Mesenchymal stem cell (in vitro differentiated cells and primary cell): ENCODE data around the gene CRABP1.

Experiments
- DNase-seq: peaks from one replicate; pipeline ENCODE4 v3.0.0-alpha.2; 2013
- H2AFZ ChIP-seq: one replicate; pipeline ENCODE4 v1.6.1; 2013; ENCODE audit warnings: low read depth, mild to moderate bottlenecking, control low read depth, inconsistent platforms, low read length, moderate library complexity
- H2AK5ac ChIP-seq: 2 replicates; pipeline ENCODE4 v1.6.1; 2013; ENCODE audit warnings: low read length, moderate library complexity, mild to moderate bottlenecking, inconsistent platforms; ENCODE audit not compliant: severe bottlenecking
- H2BK120ac ChIP-seq: one replicate; pipeline ENCODE4 v1.6.1; 2013; ENCODE audit warnings: low read depth, mild to moderate bottlenecking, inconsistent platforms, low read length, moderate library complexity
- H2BK12ac ChIP-seq, 2 experiments: one replicate each; pipeline ENCODE4 v1.6.1; 2013; ENCODE audit warnings: inconsistent platforms in 2 of 2, low read length in 2 of 2, mild to moderate bottlenecking in 2 of 2, moderate library complexity in 2 of 2, control low read depth in 1 of 2
- H2BK15ac ChIP-seq: one replicate; pipeline ENCODE4 v1.6.1; 2013; ENCODE audit warnings: mild to moderate bottlenecking, low read depth, inconsistent platforms; ENCODE audit not compliant: poor library complexity, severe bottlenecking
- H2BK5ac ChIP-seq: 2 replicates; pipeline ENCODE4 v1.6.1; 2013; ENCODE audit warnings: low read depth, mild to moderate bottlenecking, low read length, control low read depth, inconsistent platforms; ENCODE audit not compliant: poor library complexity, severe bottlenecking
- H3K14ac ChIP-seq, 2 experiments: one replicate each; pipeline ENCODE4 v1.6.1; 2013; ENCODE audit warnings: inconsistent platforms in 2 of 2, low read length in 2 of 2, control low read depth in 1 of 2, mild to moderate bottlenecking in 1 of 2, moderate library complexity in 1 of 2
- H3K18ac ChIP-seq, 2 experiments: one replicate each; pipeline ENCODE4 v1.6.1; 2013; ENCODE audit warnings: inconsistent platforms in 2 of 2, low read length in 2 of 2, control low read depth in 1 of 2, low read depth in 1 of 2, mild to moderate bottlenecking in 1 of 2
- H3K23ac ChIP-seq, 2 experiments: one replicate each; pipeline ENCODE4 v1.6.1; 2013; ENCODE audit warnings: inconsistent platforms in 2 of 2, low read length in 2 of 2, mild to moderate bottlenecking in 2 of 2, moderate library complexity in 2 of 2, control low read depth in 1 of 2
- H3K27ac ChIP-seq: 2 replicates; pipeline ENCODE4 v1.5.1; 2013; ENCODE audit warnings: mild to moderate bottlenecking, moderate library complexity, low read length, control low read depth, inconsistent platforms; ENCODE audit not compliant: poor library complexity, severe bottlenecking
- H3K27me3 ChIP-seq, 2 experiments: 2 replicates each; pipeline versions ENCODE4 v1.6.1 to v1.7.0; 2013; ENCODE audit warnings: low read length in 2 of 2, mild to moderate bottlenecking in 2 of 2, moderate library complexity in 2 of 2, control low read depth in 1 of 2, inconsistent platforms in 1 of 2; ENCODE audit not compliant: control insufficient read depth in 1 of 2, insufficient read depth in 1 of 2
- H3K36me3 ChIP-seq, 2 experiments: 2 replicates each; pipeline versions ENCODE4 v1.6.1 to v1.7.0; 2013; ENCODE audit warnings: low read length in 2 of 2, control low read depth in 1 of 2, inconsistent platforms in 1 of 2, low read depth in 1 of 2, mild to moderate bottlenecking in 1 of 2; ENCODE audit not compliant: insufficient read depth in 2 of 2, control insufficient read depth in 1 of 2
- H3K4ac ChIP-seq, 2 experiments: one replicate each; pipeline ENCODE4 v1.6.1; 2013; ENCODE audit warnings: inconsistent platforms in 2 of 2, low read length in 2 of 2, mild to moderate bottlenecking in 2 of 2, moderate library complexity in 2 of 2, control low read depth in 1 of 2, low read depth in 1 of 2
- H3K4me1 ChIP-seq: 2 replicates; pipeline ENCODE4 v1.6.1; 2013; ENCODE audit warnings: low read depth, low read length, control low read depth; ENCODE audit not compliant: control insufficient read depth, insufficient read depth
- H3K4me2 ChIP-seq: 2 replicates; pipeline ENCODE4 v1.6.1; 2013; ENCODE audit warnings: low read length, mild to moderate bottlenecking, inconsistent platforms; ENCODE audit not compliant: poor library complexity, severe bottlenecking
- H3K4me3 ChIP-seq, 2 experiments: 2 replicates each; pipeline versions ENCODE4 v1.5.1 to v1.7.0; 2013; ENCODE audit warnings: low read length in 2 of 2, mild to moderate bottlenecking in 2 of 2, control low read depth in 1 of 2, low read depth in 1 of 2; ENCODE audit not compliant: insufficient read depth in 1 of 2
- H3K79me1 ChIP-seq: replicated peaks from 2 replicates; pipeline ENCODE4 v1.6.1; 2013; ENCODE audit warnings: mild to moderate bottlenecking, control low read depth, low read length, inconsistent platforms; ENCODE audit not compliant: poor library complexity, severe bottlenecking
- H3K9ac ChIP-seq: 2 replicates; pipeline ENCODE4 v1.7.0; 2013; ENCODE audit warnings: mild to moderate bottlenecking, low read length, moderate library complexity
- H3K9me3 ChIP-seq: 2 replicates; pipeline ENCODE4 v1.7.0; 2013; ENCODE audit warnings: mild to moderate bottlenecking, low read length; ENCODE audit not compliant: control insufficient read depth
- H4K8ac ChIP-seq: one replicate; pipeline ENCODE4 v1.6.1; 2013; ENCODE audit warnings: inconsistent platforms, mild to moderate bottlenecking, low read length, moderate library complexity
- H4K91ac ChIP-seq: one replicate; pipeline ENCODE4 v1.6.1; 2013; ENCODE audit warnings: mild to moderate bottlenecking, low read length, inconsistent platforms
- WGBS: methylation state at CpG from one replicate; pipeline ENCODE4 v1.1.7; 2013; ENCODE audit warnings: mixed read lengths; 5-methylcytosine and 5-hydroxymethylcytosine counted together

The CRABP1 gene

DNA sequence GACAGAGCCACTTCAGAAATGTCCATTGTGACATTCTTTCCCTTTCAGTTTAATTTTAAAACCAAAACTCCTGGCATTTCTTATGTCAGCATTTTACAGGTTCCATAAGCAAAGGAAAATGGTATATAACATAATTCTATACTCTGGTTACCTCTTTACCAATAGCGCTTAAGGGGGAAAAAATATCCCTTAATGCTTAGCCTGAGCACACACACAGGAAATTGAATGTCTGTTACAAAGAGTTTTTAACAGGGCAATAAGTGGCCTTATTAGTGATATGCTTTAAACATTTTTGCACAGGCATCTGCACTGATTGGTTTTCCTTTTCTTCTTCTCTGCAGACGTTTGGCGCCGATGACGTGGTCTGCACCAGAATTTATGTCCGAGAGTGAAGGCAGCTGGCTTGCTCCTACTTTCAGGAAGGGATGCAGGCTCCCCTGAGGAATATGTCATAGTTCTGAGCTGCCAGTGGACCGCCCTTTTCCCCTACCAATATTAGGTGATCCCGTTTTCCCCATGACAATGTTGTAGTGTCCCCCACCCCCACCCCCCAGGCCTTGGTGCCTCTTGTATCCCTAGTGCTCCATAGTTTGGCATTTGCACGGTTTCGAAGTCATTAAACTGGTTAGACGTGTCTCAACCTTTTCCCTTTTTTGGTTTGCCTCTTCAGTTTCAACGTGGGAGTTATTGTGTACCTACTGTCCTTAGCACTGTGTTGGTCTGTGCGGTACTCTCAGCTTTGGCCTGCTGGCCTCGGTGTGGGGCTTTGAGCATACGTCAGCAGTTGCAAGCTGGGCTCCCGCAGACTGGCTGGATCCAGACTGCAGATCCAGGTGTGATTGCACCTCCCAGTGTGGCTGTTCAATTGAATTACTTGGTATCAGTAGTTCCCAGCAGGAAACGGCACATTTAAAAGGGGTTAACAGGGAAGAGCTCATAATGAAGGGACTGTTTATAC, 7.7 kb downstream of the CRABP1 start:
- peak; percentile 49 for DNase-seq
- Histone ChIP-seq H4K8ac (peak overlapping the region; percentile 8), H3K4me3 (no peak overlapping the region), H3K14ac (no peak overlapping the region), H2AK5ac (no peak overlapping the region), H3K18ac (peak overlapping the region in 1 of 2 experiments; percentile 5), H2BK15ac (no peak overlapping the region), H4K91ac (no peak overlapping the region), H3K79me1 (no peaks in the 10 kb centered on the region), H3K23ac (no peak overlapping the region), H2AFZ (no peak overlapping the region), H3K9ac (no peak overlapping the region), H2BK5ac (no peak overlapping the region), H3K4me2 (no peak overlapping the region), H3K4ac (no peak overlapping the region), H2BK120ac (no peak overlapping the region), H3K4me1 (no peaks in the 10 kb centered on the region), H3K36me3 (no peaks in the 10 kb centered on the region), H3K9me3 (no peaks in the 10 kb centered on the region), H3K27me3 (peaks cover 34 to 47% of the 10 kb centered on the region in 2 experiments), H3K27ac (no peak overlapping the region), H2BK12ac (no peak overlapping the region)
- WGBS, result 53% methylated on average over 16 of the region's 17 CpGs

DNA sequence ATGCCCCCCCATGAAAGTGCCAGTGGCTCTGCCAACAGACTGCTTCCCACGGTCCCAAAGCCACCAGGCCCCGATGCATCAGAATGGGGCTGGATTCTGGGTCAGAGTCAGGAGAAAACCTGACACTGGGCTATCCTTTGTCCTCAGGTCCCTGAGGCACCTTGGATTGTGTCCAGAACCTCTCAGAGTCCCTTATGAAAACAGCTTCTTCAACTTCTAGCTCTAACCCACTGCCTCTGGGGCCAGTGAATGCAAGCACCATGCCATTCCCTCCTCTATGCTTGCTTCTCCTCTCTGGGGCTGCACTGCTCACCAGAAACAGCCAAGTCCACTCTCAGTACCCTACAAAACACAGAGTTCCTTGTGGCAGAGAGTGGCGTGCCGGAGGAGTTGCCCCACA, 9.9 kb downstream of the CRABP1 start:
- Histone ChIP-seq H2AK5ac (no peak overlapping the region), H3K4ac (no peak overlapping the region), H3K4me1 (no peaks in the 10 kb centered on the region), H2BK12ac (no peak overlapping the region), H4K8ac (no peak overlapping the region), H2BK15ac (no peak overlapping the region), H3K27ac (no peak overlapping the region), H2AFZ (no peak overlapping the region), H3K9me3 (no peaks in the 10 kb centered on the region), H3K9ac (no peak overlapping the region), H3K79me1 (no peaks in the 10 kb centered on the region), H2BK120ac (no peak overlapping the region), H3K4me2 (no peak overlapping the region), H3K23ac (no peak overlapping the region), H2BK5ac (no peak overlapping the region), H3K4me3 (no peak overlapping the region), H3K14ac (no peak overlapping the region), H3K36me3 (no peaks in the 10 kb centered on the region), H3K27me3 (peaks cover 30 to 34% of the 10 kb centered on the region in 2 experiments), H4K91ac (no peak overlapping the region), H3K18ac (no peak overlapping the region)
- 60% methylated on average over 4 of the region's 4 CpGs for WGBS
- DNase-seq, result no peak

DNA sequence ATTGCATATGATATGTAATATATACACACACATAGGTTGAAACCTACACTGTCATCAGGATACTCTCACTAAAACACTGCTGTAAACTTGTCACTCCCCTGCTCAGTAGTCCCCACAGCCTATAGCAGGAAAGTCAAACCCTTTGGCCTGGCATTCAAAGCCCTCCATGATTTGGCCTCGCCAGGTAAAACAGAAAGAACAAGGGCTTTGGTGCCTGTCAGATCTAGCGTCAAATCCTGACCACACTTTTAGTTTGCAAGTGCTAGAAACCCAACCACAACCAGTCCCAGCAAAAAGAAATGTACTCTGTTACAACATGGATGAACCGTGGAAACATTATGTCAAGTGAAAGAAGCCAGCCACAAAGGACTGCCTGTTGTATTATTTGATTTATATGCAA, 11.4 kb downstream of the CRABP1 start:
- H2BK15ac ChIP-seq, result no peak overlapping the region
- H3K79me1 ChIP-seq, result no peaks in the 10 kb centered on the region
- H3K27me3 ChIP-seq, result peaks cover 19% of the 10 kb centered on the region in 2 experiments
- H2BK5ac ChIP-seq, result no peak overlapping the region
- no peak overlapping the region for H2BK12ac ChIP-seq
- no peak overlapping the region for H4K91ac ChIP-seq
- H3K18ac ChIP-seq, result no peak overlapping the region
- no peak overlapping the region for H3K4me2 ChIP-seq
- no peak overlapping the region for H3K9ac ChIP-seq
- H2AFZ ChIP-seq, result no peak overlapping the region
- no peak overlapping the region for H4K8ac ChIP-seq
- 87% methylated on average over 3 of the region's 3 CpGs for WGBS
- DNase-seq, result no peak
- no peaks in the 10 kb centered on the region for H3K4me1 ChIP-seq
- H2AK5ac ChIP-seq, result no peak overlapping the region
- no peak overlapping the region for H3K23ac ChIP-seq
- H3K4me3 ChIP-seq, result no peak overlapping the region
- H3K14ac ChIP-seq, result no peak overlapping the region
- no peak overlapping the region for H2BK120ac ChIP-seq
- no peak overlapping the region for H3K4ac ChIP-seq
- H3K27ac ChIP-seq, result no peak overlapping the region
- no peaks in the 10 kb centered on the region for H3K9me3 ChIP-seq
- no peaks in the 10 kb centered on the region for H3K36me3 ChIP-seq

DNA sequence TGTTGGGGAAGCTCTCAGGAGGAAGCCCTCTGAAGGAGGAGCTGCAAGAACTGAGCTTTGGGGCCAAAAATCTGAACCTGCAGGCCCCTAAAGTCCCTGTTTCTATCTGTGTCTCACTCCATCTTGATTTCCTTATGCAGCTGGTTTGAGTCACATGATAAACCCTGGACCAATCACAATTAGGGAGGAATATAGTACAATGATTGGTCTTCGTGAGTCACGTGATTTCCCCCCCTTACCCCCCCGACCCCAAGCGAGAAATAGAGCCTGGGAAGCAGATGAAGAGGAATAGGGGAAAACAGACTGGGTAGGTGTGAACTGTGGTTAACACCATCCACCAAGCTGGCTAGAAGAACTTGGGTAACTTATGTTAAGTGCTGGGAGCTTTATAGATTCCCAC, 12.9 kb downstream of the CRABP1 start:
- peaks cover 7 to 27% of the 10 kb centered on the region in 2 experiments for H3K27me3 ChIP-seq
- no peak overlapping the region for H3K23ac ChIP-seq
- H2BK5ac ChIP-seq, result no peak overlapping the region
- H3K36me3 ChIP-seq, result no peaks in the 10 kb centered on the region
- H4K91ac ChIP-seq, result no peak overlapping the region
- no peaks in the 10 kb centered on the region for H3K79me1 ChIP-seq
- no peak overlapping the region for H2BK15ac ChIP-seq
- DNase-seq, result no peak
- no peak overlapping the region for H2AFZ ChIP-seq
- H3K4ac ChIP-seq, result no peak overlapping the region
- no peak overlapping the region for H3K4me2 ChIP-seq
- H2AK5ac ChIP-seq, result no peak overlapping the region
- WGBS, result no CpG with 5 or more reads among the region's 4 CpGs
- H2BK12ac ChIP-seq, result no peak overlapping the region
- H3K4me3 ChIP-seq, result no peak overlapping the region
- H3K9ac ChIP-seq, result no peak overlapping the region
- no peak overlapping the region for H3K18ac ChIP-seq
- H3K14ac ChIP-seq, result no peak overlapping the region
- no peaks in the 10 kb centered on the region for H3K4me1 ChIP-seq
- no peaks in the 10 kb centered on the region for H3K9me3 ChIP-seq
- H4K8ac ChIP-seq, result no peak overlapping the region
- H2BK120ac ChIP-seq, result no peak overlapping the region
- H3K27ac ChIP-seq, result no peak overlapping the region
